HepG2 (cell line): ENCODE measurements around the gene ARHGEF7. TPM values are rescaled to one million over a fixed set of nuclear protein-coding genes. Genes with fewer than 3 reads are reported as not detected.

Experiments
- ATAC-seq: fragments of 200-7000 bp; cut with Tn5 transposase; 3 replicates; pipeline ENCODE4 v1.9.1; 2020; ENCODE audit warnings: mild to moderate bottlenecking, moderate library complexity
- BruUV-seq: library from RNA; stranded (reverse); fragments of 400-500 nt; replicated peaks from 2 replicates; lab custom pipeline; 2021; lab: Mats Ljungman, UMichigan
- CTCF ChIA-PET: fragments of 300-600 bp; formaldehyde crosslinking; extraction: SDS; loops from one replicate; lab custom pipeline; 2021; ENCODE audit warnings: low total read pairs, inconsistent platforms, low intra/inter-chr PET ratio; lab: Yijun Ruan, JAX
- POLR2A ChIA-PET: fragments of 350-600 bp; sonication (Branson Sonifier 250); formaldehyde crosslinking; loops from one replicate; lab custom pipeline; 2020; ENCODE audit warnings: antibody characterized with exemption, inconsistent platforms; lab: Yijun Ruan, JAX
- DNase-seq: peaks from one replicate; pipeline ENCODE4 v3.0.0-alpha.2; 2015; ENCODE audit warnings: low spot score
- FAIRE-seq: peaks from 3 replicates; lab custom pipeline; 2011; peaks lifted over from hg19 to GRCh38; lab: Jason Lieb, UNC
- H2AFZ ChIP-seq: one replicate; pipeline ENCODE4 v1.6.1; 2011; ENCODE audit warnings: low read length, inconsistent platforms
- H3K27ac ChIP-seq: fragments of 300-600 bp; 3 replicates; pipeline ENCODE4 v1.8.0; 2011; ENCODE audit warnings: mixed run types, mild to moderate bottlenecking, mixed read lengths, low read length, inconsistent platforms; ENCODE audit not compliant: insufficient read depth; ENCODE audit errors: extremely low read length
- H3K27me3 ChIP-seq, 2 experiments: fragments of 200-600 bp in 1 of 2; 2 replicates in 1 of 2; 3 replicates in 1 of 2; pipeline versions ENCODE4 v1.6.0 to v1.8.0; 2011; ENCODE audit warnings: low read length in 2 of 2, mild to moderate bottlenecking in 2 of 2, moderate library complexity in 2 of 2, inconsistent platforms in 1 of 2; ENCODE audit not compliant: insufficient read depth in 2 of 2, control insufficient read depth in 1 of 2
- H3K36me3 ChIP-seq, 2 experiments: fragments of 200-600 bp in 1 of 2; replicated peaks in 1 of 2; 2 replicates in 1 of 2; 3 replicates in 1 of 2; pipeline versions ENCODE4 v1.5.1 to v1.8.0; 2011; ENCODE audit warnings: low read length in 2 of 2, inconsistent platforms in 1 of 2; ENCODE audit not compliant: insufficient read depth in 2 of 2, control insufficient read depth in 1 of 2
- H3K4me1 ChIP-seq: 2 replicates; pipeline ENCODE4 v1.5.1; 2012; ENCODE audit warnings: low read length, inconsistent platforms; ENCODE audit not compliant: insufficient read depth
- H3K4me2 ChIP-seq: 2 replicates; pipeline ENCODE4 v1.6.0; 2011; ENCODE audit warnings: low read depth, low read length, inconsistent platforms
- H3K4me3 ChIP-seq, 3 experiments: fragments of 200-600 bp in 1 of 3; sonication (generic), shearing (Covaris generic) in 1 of 3; replicated peaks in 1 of 3; 2 replicates each; pipeline ENCODE4 v1.5.1; 2011 to 2016; ENCODE audit warnings: low read length in 3 of 3, inconsistent platforms in 2 of 3, low read depth in 2 of 3, mild to moderate bottlenecking in 2 of 3, control low read depth in 1 of 3, mixed read lengths in 1 of 3; ENCODE audit not compliant: insufficient read depth in 1 of 3
- H3K79me2 ChIP-seq: one replicate; pipeline ENCODE4 v1.6.1; 2011; ENCODE audit warnings: low read length, inconsistent platforms; ENCODE audit not compliant: insufficient read depth
- H3K9ac ChIP-seq: 2 replicates; pipeline ENCODE4 v1.6.0; 2011; ENCODE audit warnings: mild to moderate bottlenecking, low read depth, low read length, inconsistent platforms; ENCODE audit not compliant: insufficient read depth
- H3K9me3 ChIP-seq: 2 replicates; pipeline ENCODE4 v1.5.1; 2012; ENCODE audit warnings: mild to moderate bottlenecking, low read length
- H4K20me1 ChIP-seq: 2 replicates; pipeline ENCODE4 v1.6.0; 2011; ENCODE audit warnings: inconsistent platforms, mild to moderate bottlenecking, low read length, moderate library complexity; ENCODE audit not compliant: insufficient read depth
- CREB1 ChIP-seq, 2 experiments: fragments of 450-650 bp in 1 of 2; IDR thresholded peaks; 2 replicates each; pipeline ENCODE4 v1.6.1; 2016 to 2017; ENCODE audit warnings: control low read depth in 1 of 2, mild to moderate bottlenecking in 1 of 2, missing compliant biosample characterization in 1 of 2, missing genetic modification characterization in 1 of 2
- MAFF ChIP-seq: IDR thresholded peaks from 2 replicates; pipeline ENCODE4 v1.6.1; 2011; ENCODE audit warnings: low read depth, low read length, improper control_type of control experiment
- MAFK ChIP-seq, 2 experiments: IDR thresholded peaks in 1 of 2; conservative IDR thresholded peaks in 1 of 2; 2 replicates each; pipeline ENCODE4 v1.6.1; 2011; ENCODE audit warnings: improper control_type of control experiment in 2 of 2, low read length in 2 of 2
- MATR3 ChIP-seq: sonication (generic); formaldehyde crosslinking; IDR thresholded peaks from 2 replicates; pipeline ENCODE4 v1.4.0; 2020; ENCODE audit warnings: missing genetic modification reagents
- ZBTB7A ChIP-seq: sonication (generic); formaldehyde crosslinking; IDR thresholded peaks from 2 replicates; pipeline ENCODE4 v1.8.0; 2022; ENCODE audit warnings: mild to moderate bottlenecking, missing genetic modification reagents
- ZNF768 ChIP-seq: sonication (generic); formaldehyde crosslinking; IDR thresholded peaks from 2 replicates; pipeline ENCODE4 v1.4.0; 2020; ENCODE audit warnings: missing genetic modification reagents
- WGBS: methylation state at CpG from one replicate; pipeline ENCODE4 v1.1.6; 2017; ENCODE audit warnings: low lambda C conversion rate; 5-methylcytosine and 5-hydroxymethylcytosine counted together
- in situ Hi-C: cut with HindIII; loops from 2 replicates; pipeline ENCODE4 v1.10.0; 2017; ENCODE audit warnings: low pct_unique_long_range_greater_than_20kb; ENCODE audit not compliant: extremely low pct_ligation_motif_present
- intact Hi-C: fragments of 100-400 bp; cut with micrococcal nuclease; formaldehyde crosslinking; loops from one replicate; pipeline ENCODE4 v1.10.0; 2022; ENCODE audit not compliant: unreplicated experiment
- polyA plus RNA-seq, 8 experiments: library from polyadenylated mRNA; depleted of rRNA in 3 of 8; stranded (reverse) in 7 of 8; unstranded in 1 of 8; fragments of >200 nt; fragmentation: Illumina TruSeq in 4 of 8; extraction: Trizol in 4 of 8; gene quantifications; 2 replicates each; pipeline versions ENCODE4 v1.2.1 to v1.2.3, GENCODE V29; 2011 to 2016; ENCODE audit warnings: low read depth in 4 of 8, missing spikeins in 1 of 8, mixed read lengths in 1 of 8; ENCODE audit not compliant: insufficient read depth in 1 of 8
- total RNA-seq, 5 experiments: library from RNA; depleted of rRNA; stranded (reverse); fragments of >200 nt; fragmentation: Illumina TruSeq; extraction: Trizol; gene quantifications; 2 replicates each; pipeline ENCODE4 v1.2.3, GENCODE V29; 2016; ENCODE audit warnings: low read depth in 1 of 5
- TF ChIP-seq, protein P1 (sequence below), 2 experiments: fragments of 450-650 bp in 1 of 2; sonication (generic) in 1 of 2; formaldehyde crosslinking in 1 of 2; IDR thresholded peaks; 2 replicates each; pipeline versions ENCODE4 v1.6.1 to v1.8.0; 2016 to 2022; ENCODE audit warnings: antibody characterized with exemption in 1 of 2, mild to moderate bottlenecking in 1 of 2, missing genetic modification reagents in 1 of 2

Gene ARHGEF7
- total and polyA plus RNA-seq, 2 of the 13 experiments (the other 11 are each of a cell fraction or from before 2014, with no cell fraction given) = 15.7 to 22.3 TPM

- CTCF ChIA-PET = no interaction called here
- Histone ChIP-seq H3K4me2 (no peak overlapping the region), H3K27me3 (no peaks in the 10 kb centered on the region), H3K27ac (no peak overlapping the region), H3K4me3 (no peak overlapping the region), H3K9ac (no peak overlapping the region), H3K9me3 (no peaks in the 10 kb centered on the region), H3K4me1 (peaks cover 16% of the 10 kb centered on the region), H2AFZ (no peak overlapping the region), H4K20me1 (peaks cover 16% of the 10 kb centered on the region; the same call in 1 of the 2 replicates), H3K79me2 (peaks cover 88% of the 10 kb centered on the region), H3K36me3 (peaks cover 4 to 8% of the 10 kb centered on the region in 2 experiments; a peak in 4 of 5 replicates)
- intact Hi-C loops (no loop called here), in situ Hi-C loops (no loop called here)
- DNase-seq = no peak
- POLR2A ChIA-PET = no interaction called here
- 100% methylated on average over 4 of the region's 4 CpGs for WGBS
- ATAC-seq = no peak
- TF ChIP-seq MAFF (peak; percentile 59), MAFK (conservative IDR thresholded peaks at IDR 0.05 in 1 of 2, IDR thresholded peaks at IDR 0.05 in 1 of 2; ENCODE audit: low read length in 2 of 2) (peak; percentile 72 to 86), MATR3 (CRISPR knock-in tag) (no peak)
- BruUV-seq = no TSS peak
- FAIRE-seq = no peak
These were observed 63.3 kb downstream of the ARHGEF7 start for GRCh38 chr13:111178402-111178801.

DNA sequence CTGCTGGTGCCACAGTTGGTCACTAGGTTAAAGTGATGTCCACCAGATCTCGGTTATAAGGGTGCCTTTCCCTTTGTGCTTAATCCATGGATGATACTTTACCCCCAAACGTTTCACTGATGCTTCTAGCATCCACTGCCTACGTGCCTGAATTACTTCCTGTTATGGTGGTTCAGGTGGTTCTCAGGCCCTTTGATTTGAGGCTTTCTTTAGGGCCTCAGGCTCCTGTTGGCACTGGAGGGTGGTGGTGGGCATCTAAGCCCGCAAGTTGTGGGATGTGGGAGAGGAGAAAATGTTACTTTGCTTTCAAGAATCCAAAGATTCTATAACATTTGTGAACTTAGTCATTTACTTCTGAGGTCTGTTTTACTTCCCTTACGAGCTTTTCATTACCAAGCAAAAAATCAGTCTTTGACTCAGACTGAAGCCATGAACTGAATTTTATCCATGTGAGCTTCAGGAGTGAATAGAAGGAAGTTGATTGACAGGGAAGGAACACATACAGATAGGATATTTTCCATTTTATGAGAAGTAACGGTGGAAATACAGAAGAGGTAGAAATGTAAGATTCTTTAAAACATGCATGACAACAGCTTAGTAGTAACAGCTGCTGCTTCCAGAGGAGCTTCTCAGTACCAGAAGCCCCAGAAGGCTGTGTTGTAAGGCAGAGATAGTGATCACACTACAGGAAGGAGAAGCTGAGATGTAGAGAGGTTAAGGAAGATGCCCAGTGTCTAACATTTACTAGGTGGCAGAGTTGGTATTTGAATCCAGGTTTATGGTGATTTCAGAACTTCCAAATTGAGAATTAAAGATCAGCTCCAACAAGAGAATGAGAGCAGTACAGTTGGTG, 65.0 kb downstream of the ARHGEF7 start:
- FAIRE-seq = no peak
- in situ Hi-C loops (no loop called here), intact Hi-C loops (no loop called here)
- H3K9me3 ChIP-seq = no peaks in the 10 kb centered on the region
- H3K4me3 ChIP-seq = no peak overlapping the region
- 94% methylated on average over 6 of the region's 6 CpGs for WGBS
- ChIA-PET POLR2A (no interaction called here), CTCF (no interaction called here)
- no peak overlapping the region for H3K4me2 ChIP-seq
- peaks cover 20% of the 10 kb centered on the region; the same call in 1 of the 2 replicates for H4K20me1 ChIP-seq
- peaks cover 4% of the 10 kb centered on the region in 2 experiments; a peak in 4 of 5 replicates for H3K36me3 ChIP-seq
- H2AFZ ChIP-seq = no peak overlapping the region
- BruUV-seq = no TSS peak
- H3K27ac ChIP-seq = no peak overlapping the region
- no peaks in the 10 kb centered on the region for H3K27me3 ChIP-seq
- H3K9ac ChIP-seq = no peak overlapping the region
- DNase-seq = no peak
- peaks cover 90% of the 10 kb centered on the region for H3K79me2 ChIP-seq
- no peak for ATAC-seq
- peaks cover 16% of the 10 kb centered on the region for H3K4me1 ChIP-seq
- TF ChIP-seq ZNF768 (CRISPR knock-in tag) = no peak
- TF ChIP-seq, protein P1, sequence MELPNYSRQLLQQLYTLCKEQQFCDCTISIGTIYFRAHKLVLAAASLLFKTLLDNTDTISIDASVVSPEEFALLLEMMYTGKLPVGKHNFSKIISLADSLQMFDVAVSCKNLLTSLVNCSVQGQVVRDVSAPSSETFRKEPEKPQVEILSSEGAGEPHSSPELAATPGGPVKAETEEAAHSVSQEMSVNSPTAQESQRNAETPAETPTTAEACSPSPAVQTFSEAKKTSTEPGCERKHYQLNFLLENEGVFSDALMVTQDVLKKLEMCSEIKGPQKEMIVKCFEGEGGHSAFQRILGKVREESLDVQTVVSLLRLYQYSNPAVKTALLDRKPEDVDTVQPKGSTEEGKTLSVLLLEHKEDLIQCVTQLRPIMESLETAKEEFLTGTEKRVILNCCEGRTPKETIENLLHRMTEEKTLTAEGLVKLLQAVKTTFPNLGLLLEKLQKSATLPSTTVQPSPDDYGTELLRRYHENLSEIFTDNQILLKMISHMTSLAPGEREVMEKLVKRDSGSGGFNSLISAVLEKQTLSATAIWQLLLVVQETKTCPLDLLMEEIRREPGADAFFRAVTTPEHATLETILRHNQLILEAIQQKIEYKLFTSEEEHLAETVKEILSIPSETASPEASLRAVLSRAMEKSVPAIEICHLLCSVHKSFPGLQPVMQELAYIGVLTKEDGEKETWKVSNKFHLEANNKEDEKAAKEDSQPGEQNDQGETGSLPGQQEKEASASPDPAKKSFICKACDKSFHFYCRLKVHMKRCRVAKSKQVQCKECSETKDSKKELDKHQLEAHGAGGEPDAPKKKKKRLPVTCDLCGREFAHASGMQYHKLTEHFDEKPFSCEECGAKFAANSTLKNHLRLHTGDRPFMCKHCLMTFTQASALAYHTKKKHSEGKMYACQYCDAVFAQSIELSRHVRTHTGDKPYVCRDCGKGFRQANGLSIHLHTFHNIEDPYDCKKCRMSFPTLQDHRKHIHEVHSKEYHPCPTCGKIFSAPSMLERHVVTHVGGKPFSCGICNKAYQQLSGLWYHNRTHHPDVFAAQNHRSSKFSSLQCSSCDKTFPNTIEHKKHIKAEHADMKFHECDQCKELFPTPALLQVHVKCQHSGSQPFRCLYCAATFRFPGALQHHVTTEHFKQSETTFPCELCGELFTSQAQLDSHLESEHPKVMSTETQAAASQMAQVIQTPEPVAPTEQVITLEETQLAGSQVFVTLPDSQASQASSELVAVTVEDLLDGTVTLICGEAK (IDR thresholded peaks at IDR 0.05) = no peak
- TF ChIP-seq, protein P1 (CRISPR knock-in tag; IDR thresholded peaks at IDR 0.05) = no peak
- TF ChIP-seq ZBTB7A (CRISPR knock-in tag) = no peak
- no peak for TF ChIP-seq CREB1 (IDR thresholded peaks at IDR 0.05)
- no peak for TF ChIP-seq CREB1 (CRISPR knock-in tag; IDR thresholded peaks at IDR 0.05)
